22Rv1 (cell line): ENCODE measurements around the gene TNFRSF21.

ENCODE experiments used
- H3K27ac ChIP-seq: fragments of 450-650 bp; 2 replicates; pipeline ENCODE4 v1.5.1; 2017
- CTCF ChIP-seq: fragments of 450-650 bp; IDR thresholded peaks from 2 replicates; pipeline ENCODE4 v1.5.1; 2017; ENCODE audit warnings: mild to moderate bottlenecking
- ZFX ChIP-seq: fragments of 450-650 bp; IDR thresholded peaks from 2 replicates; pipeline ENCODE4 v1.6.1; 2017; ENCODE audit warnings: antibody characterized with exemption, borderline replicate concordance

TNFRSF21 gene

DNA sequence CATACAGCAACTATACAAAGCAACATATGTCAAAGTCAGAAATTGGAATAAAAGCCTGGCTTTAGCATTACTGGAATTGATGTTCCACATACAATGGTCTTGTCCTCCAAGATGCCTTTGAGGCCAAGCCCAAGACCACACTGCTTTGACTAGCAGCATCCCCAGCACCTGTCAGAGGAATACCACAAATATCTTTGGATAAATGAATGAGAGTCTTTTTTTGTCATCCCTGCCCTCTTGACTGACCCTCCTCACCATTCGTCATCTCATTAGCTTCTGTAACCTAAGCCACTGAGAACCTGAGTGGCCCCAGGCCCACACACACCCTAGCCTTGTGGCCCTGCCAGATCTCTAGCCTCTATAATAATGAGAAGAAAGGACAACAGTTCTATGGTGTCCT lies 48.5 kb downstream of the TNFRSF21 start:
- TF ChIP-seq ZFX (no peak), CTCF (no peak)
- H3K27ac ChIP-seq: no peak overlapping the region

GRCh38 chr6:47260021-47260420 lies 49.7 kb downstream of the TNFRSF21 start:
- no peak overlapping the region for H3K27ac ChIP-seq
- TF ChIP-seq ZFX (no peak), CTCF (no peak)

DNA sequence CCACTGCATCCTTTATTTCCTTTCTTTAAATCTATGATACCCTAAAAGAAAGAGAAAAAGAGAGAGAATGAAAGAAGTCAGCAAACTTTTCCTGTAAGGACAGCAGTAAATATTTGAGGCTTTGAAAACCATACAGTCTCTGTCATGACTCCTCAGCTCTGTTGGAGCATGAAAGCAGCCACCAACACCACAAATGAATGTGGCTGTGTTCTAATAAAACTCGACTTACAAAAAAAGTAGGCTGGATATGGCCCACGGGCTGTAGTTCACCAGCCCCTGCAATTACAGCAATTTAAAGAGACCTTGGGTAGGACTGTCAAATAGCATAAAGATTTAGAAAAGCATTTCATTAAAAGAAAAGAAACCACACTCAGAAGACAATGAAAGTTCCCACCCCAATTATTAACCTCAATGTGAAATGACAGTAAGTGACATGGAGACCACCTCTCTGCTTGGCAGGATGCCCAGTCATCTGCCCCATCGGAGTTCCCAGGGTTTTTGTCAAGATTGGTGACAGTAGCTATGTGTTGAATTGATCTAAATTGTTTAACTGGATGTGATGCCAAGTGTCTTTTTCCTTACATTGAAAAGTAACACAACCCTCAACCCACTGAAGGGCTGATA lies 50.9 kb downstream of the TNFRSF21 start:
- no peak overlapping the region for H3K27ac ChIP-seq
- TF ChIP-seq CTCF: no peak
- TF ChIP-seq ZFX: no peak

DNA sequence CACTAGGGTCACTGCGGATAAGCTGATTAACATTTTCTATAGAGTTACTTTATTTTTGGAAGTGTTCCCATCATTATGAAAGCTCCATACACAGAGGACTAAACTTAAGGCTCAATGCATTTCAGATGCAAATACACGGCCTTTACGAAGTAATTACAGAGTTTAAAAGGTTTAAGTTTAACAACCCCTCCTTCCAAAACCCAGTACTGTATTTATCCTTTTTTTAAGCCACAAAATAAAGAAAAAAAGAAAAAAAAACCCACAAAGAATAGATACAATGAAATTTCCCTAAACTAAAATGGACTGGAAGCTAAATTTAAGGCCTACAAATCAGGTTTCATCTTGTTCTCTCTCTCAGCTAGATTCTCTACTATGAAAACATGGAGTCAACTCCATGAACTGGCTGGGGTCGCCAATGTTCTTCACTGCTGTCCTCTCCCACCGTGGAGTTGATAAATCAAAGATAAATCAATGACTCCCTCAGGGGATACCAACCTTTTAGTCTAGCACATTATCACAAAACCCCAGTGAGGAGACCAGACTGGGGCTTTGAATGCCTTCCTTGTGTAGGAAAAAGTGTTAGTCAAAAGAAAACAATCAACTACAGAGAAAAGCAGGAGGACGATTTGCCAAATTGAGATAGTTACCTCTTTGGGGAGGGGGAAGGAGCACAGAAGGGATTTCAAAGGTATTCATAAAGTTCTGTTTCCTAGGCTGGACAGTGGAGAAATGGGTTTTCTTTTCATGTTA lies 52.5 kb downstream of the TNFRSF21 start:
- no peak for TF ChIP-seq ZFX
- TF ChIP-seq CTCF: no peak
- no peak overlapping the region for H3K27ac ChIP-seq

- H3K27ac ChIP-seq: no peak overlapping the region
- no peak for TF ChIP-seq ZFX
- no peak for TF ChIP-seq CTCF
Observed at GRCh38 chr6:47256361-47256760, 53.3 kb downstream of the TNFRSF21 start.

DNA sequence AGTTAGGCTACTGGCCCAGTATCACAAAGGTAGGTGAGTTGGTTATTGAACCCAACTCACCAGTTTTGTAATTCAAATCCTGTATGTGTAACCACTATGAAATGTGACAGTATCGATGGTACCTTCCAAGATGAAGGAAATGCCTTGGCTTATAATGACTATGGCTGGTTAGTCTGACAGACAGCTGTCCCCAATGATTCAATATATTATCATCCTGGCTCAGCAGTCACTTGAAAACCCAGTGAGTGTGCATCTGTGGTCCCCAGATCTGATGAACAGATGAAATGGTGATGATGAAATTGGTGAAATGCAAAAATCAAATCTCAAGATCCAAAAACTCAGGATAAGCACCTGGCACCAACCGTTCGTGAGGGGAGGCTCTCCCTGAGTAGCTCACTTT lies 54.8 kb downstream of the TNFRSF21 start:
- H3K27ac ChIP-seq: no peak overlapping the region
- TF ChIP-seq CTCF: no peak
- no peak for TF ChIP-seq ZFX

DNA sequence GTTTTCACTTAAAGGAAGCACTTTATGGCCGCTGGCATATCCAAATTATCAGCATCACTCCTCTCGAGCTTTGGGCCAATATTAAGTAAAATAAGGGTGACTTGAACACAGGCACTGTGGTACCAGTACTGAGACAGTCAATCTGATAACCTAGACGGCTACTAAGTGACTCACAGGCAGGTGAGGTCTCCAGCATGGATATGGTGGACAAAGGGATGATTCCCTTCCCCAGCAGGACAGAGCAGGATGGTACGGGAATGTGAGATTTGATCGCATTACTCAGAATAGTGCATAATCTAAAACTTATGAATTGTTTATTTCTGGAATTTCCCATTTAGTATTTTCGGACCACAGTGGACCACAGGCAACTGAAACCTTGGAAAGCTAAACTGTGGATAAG lies 55.7 kb downstream of the TNFRSF21 start:
- no peak for TF ChIP-seq ZFX
- TF ChIP-seq CTCF: no peak
- no peak overlapping the region for H3K27ac ChIP-seq
